Caco-2 (cell line): ENCODE results near the gene GDF10. TPM values are rescaled to one million over a fixed set of nuclear protein-coding genes. Genes with fewer than 3 reads are reported as not detected.

Experiments used
- BruUV-seq: library from RNA; stranded (reverse); fragments of 400-500 nt; replicated peaks from 2 replicates; lab custom pipeline; 2021; lab: Mats Ljungman, UMichigan
- CTCF ChIA-PET: fragments of 300-600 bp; sonication (Branson Sonifier 250); formaldehyde crosslinking; loops from one replicate; lab custom pipeline; 2022; ENCODE audit warnings: antibody characterized with exemption; lab: Charles Lee
- POLR2A ChIA-PET: fragments of 300-600 bp; sonication (Branson Sonifier 250); formaldehyde crosslinking; loops from one replicate; lab custom pipeline; 2022; ENCODE audit warnings: antibody characterized with exemption; lab: Charles Lee
- DNase-seq, 2 experiments: peaks; one replicate each; pipeline versions ENCODE4 v3.0.0 to v3.0.0-alpha.2; 2020 to 2022
- H3K27me3 ChIP-seq: replicated peaks from 2 replicates; pipeline ENCODE4 v1.6.0; 2011; ENCODE audit warnings: low read length; ENCODE audit not compliant: control insufficient read depth, insufficient read depth
- H3K36me3 ChIP-seq: 2 replicates; pipeline ENCODE4 v1.5.1; 2011; ENCODE audit warnings: low read length; ENCODE audit not compliant: control insufficient read depth, insufficient read depth
- H3K4me1 ChIP-seq: fragments of 250-450 bp; sonication (Bioruptor Pico); 2 replicates; pipeline ENCODE4 v1.5.1; 2020; ENCODE audit warnings: mild to moderate bottlenecking
- H3K4me3 ChIP-seq: 2 replicates; pipeline ENCODE4 v1.5.1; 2011; ENCODE audit warnings: low read depth, mild to moderate bottlenecking, control low read depth, low read length
- H3K9me3 ChIP-seq: fragments of 250-450 bp; sonication (Bioruptor Pico); 2 replicates; pipeline ENCODE4 v1.5.1; 2020; ENCODE audit warnings: mild to moderate bottlenecking, moderate library complexity
- H3K27ac Mint-ChIP-seq: one replicate; pipeline ENCODE4 v1.8.0; 2022; ENCODE audit warnings: mixed read lengths; ENCODE audit not compliant: unreplicated experiment
- H3K27me3 Mint-ChIP-seq: one replicate; pipeline ENCODE4 v1.8.0; 2022; ENCODE audit warnings: mixed read lengths; ENCODE audit not compliant: insufficient read depth, unreplicated experiment
- H3K36me3 Mint-ChIP-seq: one replicate; pipeline ENCODE4 v1.8.0; 2022; ENCODE audit warnings: mild to moderate bottlenecking, mixed read lengths; ENCODE audit not compliant: insufficient read depth, unreplicated experiment
- H3K4me1 Mint-ChIP-seq: one replicate; pipeline ENCODE4 v1.8.0; 2022; ENCODE audit warnings: low read depth, mixed read lengths; ENCODE audit not compliant: unreplicated experiment
- H3K4me3 Mint-ChIP-seq: one replicate; pipeline ENCODE4 v1.8.0; 2022; ENCODE audit warnings: mild to moderate bottlenecking, moderate library complexity, mixed read lengths; ENCODE audit not compliant: unreplicated experiment
- H3K9me3 Mint-ChIP-seq: one replicate; pipeline ENCODE4 v1.8.0; 2022; ENCODE audit warnings: mixed read lengths; ENCODE audit not compliant: unreplicated experiment
- CTCF ChIP-seq, 2 experiments: fragments of 200-600 bp in 1 of 2; IDR thresholded peaks; 1 replicate in 1 of 2; 2 replicates in 1 of 2; pipeline versions ENCODE4 v1.5.1 to v1.8.0; 2011 to 2022; ENCODE audit warnings: antibody characterized with exemption in 1 of 2, control low read depth in 1 of 2, inconsistent platforms in 1 of 2, low read depth in 1 of 2, low read length in 1 of 2, mild to moderate bottlenecking in 1 of 2, moderate library complexity in 1 of 2; ENCODE audit not compliant: insufficient read depth in 1 of 2, severe bottlenecking in 1 of 2, unreplicated experiment in 1 of 2
- intact Hi-C: fragments of 100-400 bp; cut with micrococcal nuclease; formaldehyde crosslinking; loops from one replicate; pipeline ENCODE4 v1.10.0; 2022; ENCODE audit not compliant: unreplicated experiment
- total RNA-seq: library from RNA; stranded (reverse); gene quantifications from 2 replicates; pipeline ENCODE4 v1.2.3, GENCODE V29; 2022

GDF10 gene
- total RNA-seq, 1 experiment from 2014 or later: not detected

- DNase-seq: peak in 1 of 2 experiments; percentile 18
- Mint-ChIP-seq H3K4me3 (no peak overlapping the region), H3K9me3 (no peaks in the 10 kb centered on the region), H3K27ac (no peak overlapping the region), H3K36me3 (no peaks in the 10 kb centered on the region), H3K27me3 (peaks cover 15% of the 10 kb centered on the region), H3K4me1 (no peaks in the 10 kb centered on the region)
- intact Hi-C loops: no loop called here
- POLR2A ChIA-PET: no interaction called here
- no peak for TF ChIP-seq CTCF (IDR thresholded peaks at IDR 0.05; ENCODE audit: insufficient read depth in 1 of 2, low read depth in 1 of 2, low read length in 1 of 2, severe bottlenecking in 1 of 2, unreplicated experiment in 1 of 2)
- H3K4me3 ChIP-seq: no peak overlapping the region
- no peaks in the 10 kb centered on the region for H3K36me3 ChIP-seq
- no peaks in the 10 kb centered on the region for H3K27me3 ChIP-seq
- CTCF ChIA-PET: no interaction called here
- H3K9me3 ChIP-seq: no peaks in the 10 kb centered on the region
- H3K4me1 ChIP-seq: no peaks in the 10 kb centered on the region
- no TSS peak for BruUV-seq
Measured at GRCh38 chr10:47333532-47333931, 33.5 kb downstream of the GDF10 start.

GRCh38 chr10:47334466-47335295 lies 34.7 kb downstream of the GDF10 start:
- H3K27me3 Mint-ChIP-seq: peaks cover 17% of the 10 kb centered on the region
- H3K4me3 Mint-ChIP-seq: no peak overlapping the region
- no peak for TF ChIP-seq CTCF (IDR thresholded peaks at IDR 0.05; ENCODE audit: insufficient read depth in 1 of 2, low read depth in 1 of 2, low read length in 1 of 2, severe bottlenecking in 1 of 2, unreplicated experiment in 1 of 2)
- Histone ChIP-seq H3K9me3 (no peaks in the 10 kb centered on the region), H3K27me3 (no peaks in the 10 kb centered on the region), H3K36me3 (no peaks in the 10 kb centered on the region), H3K4me3 (no peak overlapping the region), H3K4me1 (no peaks in the 10 kb centered on the region)
- DNase-seq: peak in 1 of 2 experiments; percentile 25
- H3K36me3 Mint-ChIP-seq: no peaks in the 10 kb centered on the region
- POLR2A ChIA-PET: no interaction called here
- no peaks in the 10 kb centered on the region for H3K4me1 Mint-ChIP-seq
- intact Hi-C loops: no loop called here
- no peak overlapping the region for H3K27ac Mint-ChIP-seq
- CTCF ChIA-PET: no interaction called here
- no TSS peak for BruUV-seq
- H3K9me3 Mint-ChIP-seq: no peaks in the 10 kb centered on the region

GRCh38 chr10:47335906-47336305 lies 35.9 kb downstream of the GDF10 start:
- no peak overlapping the region for H3K27ac Mint-ChIP-seq
- Histone ChIP-seq H3K9me3 (no peaks in the 10 kb centered on the region), H3K36me3 (no peaks in the 10 kb centered on the region), H3K4me1 (no peaks in the 10 kb centered on the region), H3K27me3 (no peaks in the 10 kb centered on the region), H3K4me3 (no peak overlapping the region)
- peaks cover 24% of the 10 kb centered on the region for H3K27me3 Mint-ChIP-seq
- no peak overlapping the region for H3K4me3 Mint-ChIP-seq
- POLR2A ChIA-PET: no interaction called here
- DNase-seq: peak in 1 of 2 experiments; percentile 32
- no peaks in the 10 kb centered on the region for H3K9me3 Mint-ChIP-seq
- TF ChIP-seq CTCF (IDR thresholded peaks at IDR 0.05; ENCODE audit: insufficient read depth in 1 of 2, low read depth in 1 of 2, low read length in 1 of 2, severe bottlenecking in 1 of 2, unreplicated experiment in 1 of 2): no peak
- intact Hi-C loops: no loop called here
- H3K4me1 Mint-ChIP-seq: no peaks in the 10 kb centered on the region
- BruUV-seq: no TSS peak
- CTCF ChIA-PET: no interaction called here
- no peaks in the 10 kb centered on the region for H3K36me3 Mint-ChIP-seq
